ENCODE results near the gene BPI.

The BPI gene

GRCh38 chr20:38324159-38324558 lies 20.2 kb downstream of the BPI start:
- no peak overlapping the region for H3K27ac ChIP-seq
- TF ChIP-seq CTCF (IDR thresholded peaks at IDR 0.05): no peak
- no peak for TF ChIP-seq ZFX (IDR thresholded peaks at IDR 0.05; ENCODE audit: borderline replicate concordance)

- no peak overlapping the region for H3K27ac ChIP-seq
- no peak for TF ChIP-seq CTCF (IDR thresholded peaks at IDR 0.05)
- no peak for TF ChIP-seq ZFX (IDR thresholded peaks at IDR 0.05; ENCODE audit: borderline replicate concordance)
These were observed 21.2 kb downstream of the BPI start for GRCh38 chr20:38325167-38325566.

- TF ChIP-seq ZFX (IDR thresholded peaks at IDR 0.05; ENCODE audit: borderline replicate concordance): no peak
- no peak for TF ChIP-seq CTCF (IDR thresholded peaks at IDR 0.05)
- H3K27ac ChIP-seq: no peak overlapping the region
These were observed 21.9 kb downstream of the BPI start for GRCh38 chr20:38325905-38326304.

- TF ChIP-seq CTCF (IDR thresholded peaks at IDR 0.05) (no peak), ZFX (IDR thresholded peaks at IDR 0.05; ENCODE audit: borderline replicate concordance) (no peak)
- no peak overlapping the region for H3K27ac ChIP-seq
These were observed 22.4 kb downstream of the BPI start for GRCh38 chr20:38326309-38326708.

- TF ChIP-seq CTCF (IDR thresholded peaks at IDR 0.05) (no peak), ZFX (IDR thresholded peaks at IDR 0.05; ENCODE audit: borderline replicate concordance) (no peak)
- no peak overlapping the region for H3K27ac ChIP-seq
These were observed 26.7 kb downstream of the BPI start for GRCh38 chr20:38330638-38331037.

GRCh38 chr20:38331245-38331644 lies 27.3 kb downstream of the BPI start:
- H3K27ac ChIP-seq: no peak overlapping the region
- no peak for TF ChIP-seq ZFX (IDR thresholded peaks at IDR 0.05; ENCODE audit: borderline replicate concordance)
- no peak for TF ChIP-seq CTCF (IDR thresholded peaks at IDR 0.05)

GRCh38 chr20:38331814-38332213 lies 27.9 kb downstream of the BPI start:
- H3K27ac ChIP-seq: no peak overlapping the region
- TF ChIP-seq CTCF (IDR thresholded peaks at IDR 0.05): no peak
- no peak for TF ChIP-seq ZFX (IDR thresholded peaks at IDR 0.05; ENCODE audit: borderline replicate concordance)

All from 22Rv1 (cell line).